ENCODE measurements around the gene MFSD6L.
A peak's percentile ranks its signal among the peaks of the same experiment; 100 is the strongest.
"Not testable (repeated sequence)": the region's sequence is repeated elsewhere in the genome, so short reads cannot be mapped to it uniquely, and the experiment has no call there.

Gene MFSD6L

GRCh38 chr17:8825802-8826201, 26.6 kb upstream of the MFSD6L start:
- DNase-seq, result no peak

GRCh38 chr17:8823279-8823678, 24.1 kb upstream of the MFSD6L start:
- no peak for DNase-seq

GRCh38 chr17:8822401-8823035, 23.4 kb upstream of the MFSD6L start:
- DNase-seq, result no peak

GRCh38 chr17:8821446-8822105, 22.4 kb upstream of the MFSD6L start:
- no peak for DNase-seq

GRCh38 chr17:8820311-8821010, 21.3 kb upstream of the MFSD6L start:
- no peak for DNase-seq

GRCh38 chr17:8818654-8819330, 19.6 kb upstream of the MFSD6L start:
- no peak for DNase-seq

GRCh38 chr17:8818047-8818446, 18.9 kb upstream of the MFSD6L start:
- no peak for DNase-seq

- DNase-seq, result peak; percentile 62
Measured at GRCh38 chr17:8806926-8807550, 7.9 kb upstream of the MFSD6L start.

GRCh38 chr17:8806253-8806925, 7.2 kb upstream of the MFSD6L start:
- DNase-seq, result peak; percentile 71

- DNase-seq, result not testable (repeated sequence)
Measured at GRCh38 chr17:8805396-8805795, 6.2 kb upstream of the MFSD6L start.

- DNase-seq, result peak; percentile 34
Measured at GRCh38 chr17:8803531-8804420, 4.6 kb upstream of the MFSD6L start.

GRCh38 chr17:8801135-8801840, 2.1 kb upstream of the MFSD6L start:
- DNase-seq, result peak; percentile 52

GRCh38 chr17:8800656-8801055, 1.5 kb upstream of the MFSD6L start:
- no peak for DNase-seq

GRCh38 chr17:8799570-8800212, 526 bp upstream of the MFSD6L start:
- no peak for DNase-seq

- DNase-seq, result no peak
Measured at GRCh38 chr17:8798176-8798845, 854 bp downstream of the MFSD6L start.

- no peak for DNase-seq
Measured at GRCh38 chr17:8797621-8798175, 1.5 kb downstream of the MFSD6L start.

- DNase-seq, result no peak
Measured at GRCh38 chr17:8794636-8795035, 4.5 kb downstream of the MFSD6L start.

GRCh38 chr17:8793649-8794048, 5.5 kb downstream of the MFSD6L start:
- DNase-seq, result no peak

- DNase-seq, result no peak
Measured at GRCh38 chr17:8792646-8793045, 6.5 kb downstream of the MFSD6L start.

Measured in RPMI8226 (cell line).